Measurements from ENCODE around the gene GPR171.

The GPR171 gene

DNA sequence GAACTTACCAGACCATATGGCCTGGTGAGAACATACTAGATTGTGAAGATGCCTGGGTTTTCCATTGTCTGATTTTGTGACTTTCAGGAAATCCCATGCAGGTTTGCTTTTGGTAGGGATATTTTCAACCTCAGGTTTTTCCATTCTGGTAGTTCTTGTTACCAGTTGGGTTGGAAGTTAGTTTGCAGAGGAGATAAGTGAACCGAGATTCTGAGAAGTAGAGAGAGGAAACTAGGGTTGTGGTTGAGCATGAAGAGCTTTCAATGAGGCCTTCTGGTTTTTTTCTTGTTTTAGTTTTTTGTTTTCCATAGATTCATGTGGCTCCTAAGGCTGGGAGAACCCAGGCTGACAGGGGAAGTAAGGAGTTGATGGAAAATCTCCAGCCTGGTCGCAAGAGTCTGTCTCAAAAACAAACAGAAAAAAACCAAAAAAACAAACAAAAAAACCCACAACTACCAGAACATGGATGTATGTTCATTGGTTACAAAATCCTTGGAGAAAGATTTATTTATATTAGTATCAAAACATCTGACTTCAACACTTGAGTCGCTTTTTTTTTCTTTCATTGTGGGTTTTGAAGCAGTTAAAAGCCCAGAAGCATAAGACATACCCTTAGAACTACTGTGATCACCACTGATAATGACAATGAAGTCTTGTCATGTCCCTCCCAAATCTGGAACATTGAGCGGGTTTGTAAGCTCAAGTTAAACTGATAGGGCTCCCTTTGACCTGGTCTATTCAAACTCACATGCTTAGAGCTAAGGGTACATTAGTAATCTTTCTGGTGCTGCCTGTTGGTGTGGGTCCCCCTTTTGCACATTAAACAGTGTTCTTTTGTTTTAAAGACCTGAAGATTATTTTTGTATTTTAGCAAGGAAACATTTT, 3.2 kb downstream of the GPR171 start:
- Mint-ChIP-seq H3K9me3 (no peaks in the 10 kb centered on the region), H3K4me3 (peak overlapping the region; percentile 89), H3K36me3 (peaks cover 30% of the 10 kb centered on the region), H3K4me1 (peaks cover 51% of the 10 kb centered on the region), H3K27me3 (no peaks in the 10 kb centered on the region), H3K27ac (peak overlapping the region; percentile 100)

DNA sequence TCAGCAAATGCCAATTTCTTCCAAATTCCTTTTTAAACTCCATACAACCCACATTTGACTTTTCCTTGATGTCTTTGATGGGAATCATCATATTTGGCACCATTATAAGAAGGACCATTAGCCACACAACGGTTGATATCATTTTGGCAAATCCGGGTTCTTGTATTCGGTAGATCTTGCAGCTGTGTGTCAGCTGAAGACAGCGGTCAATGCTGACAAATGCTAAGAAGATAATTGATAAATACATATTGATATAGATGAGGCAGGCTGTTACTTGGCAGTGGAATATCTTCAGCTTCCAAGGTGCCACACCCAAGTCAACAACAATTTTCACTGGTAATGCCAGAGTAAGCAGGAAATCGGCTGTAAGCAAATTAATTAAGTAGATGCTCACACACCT, 4.2 kb downstream of the GPR171 start:
- Mint-ChIP-seq H3K36me3 (peaks cover 30% of the 10 kb centered on the region), H3K27ac (peak overlapping the region; percentile 100), H3K4me1 (peaks cover 42% of the 10 kb centered on the region)

GRCh38 chr3:151197981-151198767, 4.8 kb downstream of the GPR171 start:
- Mint-ChIP-seq H3K4me1 (peaks cover 40% of the 10 kb centered on the region), H3K27ac (no peak overlapping the region), H3K4me3 (peak overlapping the region; percentile 89), H3K36me3 (peaks cover 30% of the 10 kb centered on the region), H3K9me3 (no peaks in the 10 kb centered on the region), H3K27me3 (no peaks in the 10 kb centered on the region)

More for the DNA sequence above, 4.2 kb downstream of the GPR171 start:
- Mint-ChIP-seq H3K27me3 (no peaks in the 10 kb centered on the region), H3K9me3 (no peaks in the 10 kb centered on the region), H3K4me3 (peak overlapping the region; percentile 89)

DNA sequence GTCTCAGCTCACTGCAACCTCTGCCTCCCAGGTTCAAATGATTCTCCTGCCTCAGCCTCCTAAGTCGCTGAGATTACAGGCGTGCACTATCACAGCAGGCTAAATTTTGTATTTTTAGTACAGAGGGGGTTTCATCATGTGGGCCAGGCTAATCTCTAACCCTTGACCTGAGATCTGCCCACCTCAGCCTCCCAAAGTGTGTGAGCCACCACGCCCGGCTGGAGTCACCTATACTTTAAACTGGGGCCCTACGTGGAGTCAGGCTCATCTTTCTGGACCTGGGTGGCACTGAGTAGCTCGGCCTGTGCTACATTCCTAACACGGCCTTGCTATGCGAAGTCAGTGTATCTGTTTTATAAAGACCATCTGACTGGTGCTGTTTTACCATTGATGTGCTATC, 5.8 kb downstream of the GPR171 start:
- peaks cover 40% of the 10 kb centered on the region for H3K4me1 Mint-ChIP-seq

GRCh38 chr3:151196434-151196833, 6.6 kb downstream of the GPR171 start:
- Mint-ChIP-seq H3K36me3 (peaks cover 28% of the 10 kb centered on the region), H3K4me1 (peaks cover 39% of the 10 kb centered on the region), H3K9me3 (peaks cover under 1% of the 10 kb centered on the region), H3K4me3 (no peak overlapping the region), H3K27me3 (no peaks in the 10 kb centered on the region), H3K27ac (peak overlapping the region; percentile 41)

More for the DNA sequence above, 5.8 kb downstream of the GPR171 start:
- Mint-ChIP-seq H3K9me3 (no peaks in the 10 kb centered on the region), H3K36me3 (peaks cover 30% of the 10 kb centered on the region), H3K4me3 (no peak overlapping the region), H3K27ac (no peak overlapping the region), H3K27me3 (no peaks in the 10 kb centered on the region)

GRCh38 chr3:151195826-151196225, 7.2 kb downstream of the GPR171 start:
- Mint-ChIP-seq H3K9me3 (peaks cover 6% of the 10 kb centered on the region), H3K4me3 (no peak overlapping the region), H3K36me3 (peaks cover 28% of the 10 kb centered on the region), H3K27me3 (no peaks in the 10 kb centered on the region), H3K4me1 (peaks cover 39% of the 10 kb centered on the region), H3K27ac (peak overlapping the region; percentile 41)

DNA sequence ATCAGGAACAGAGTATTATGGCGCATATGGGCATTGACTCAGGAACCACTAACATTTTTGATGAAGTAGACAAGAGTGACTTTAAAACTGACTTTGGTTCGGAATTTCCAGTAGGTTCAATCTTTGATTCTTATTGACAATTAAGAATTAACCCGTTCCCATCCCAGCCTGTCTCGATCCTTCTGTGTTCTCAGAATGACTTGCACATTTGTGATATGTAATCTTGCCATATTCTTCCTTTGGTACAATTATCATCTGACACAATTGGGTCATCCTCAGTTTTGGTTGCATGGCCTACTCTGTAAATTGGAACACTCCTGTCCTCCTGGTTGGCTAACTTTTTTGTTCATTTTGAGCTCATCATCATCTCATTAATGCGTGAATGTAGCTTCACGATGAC, 10.5 kb downstream of the GPR171 start:
- Mint-ChIP-seq H3K36me3 (peaks cover 7% of the 10 kb centered on the region), H3K9me3 (peaks cover 6% of the 10 kb centered on the region), H3K27me3 (no peaks in the 10 kb centered on the region), H3K27ac (no peak overlapping the region), H3K4me1 (peaks cover 34% of the 10 kb centered on the region), H3K4me3 (no peak overlapping the region)

- H3K9me3 Mint-ChIP-seq: peaks cover 6% of the 10 kb centered on the region
- H3K4me1 Mint-ChIP-seq: peaks cover 39% of the 10 kb centered on the region
- peak overlapping the region; percentile 57 for H3K4me3 Mint-ChIP-seq
Observed at GRCh38 chr3:151191095-151191494, 11.9 kb downstream of the GPR171 start.

GRCh38 chr3:151183265-151183671, 19.7 kb downstream of the GPR171 start:
- no peaks in the 10 kb centered on the region for H3K9me3 Mint-ChIP-seq
- peak overlapping the region; percentile 64 for H3K4me3 Mint-ChIP-seq
- peaks cover 31% of the 10 kb centered on the region for H3K4me1 Mint-ChIP-seq
- H3K27ac Mint-ChIP-seq: peak overlapping the region; percentile 42
- no peaks in the 10 kb centered on the region for H3K27me3 Mint-ChIP-seq
- H3K36me3 Mint-ChIP-seq: no peaks in the 10 kb centered on the region

More at GRCh38 chr3:151191095-151191494, 11.9 kb downstream of the GPR171 start:
- Mint-ChIP-seq H3K27me3 (no peaks in the 10 kb centered on the region), H3K27ac (peak overlapping the region; percentile 91), H3K36me3 (peaks cover 5% of the 10 kb centered on the region)

DNA sequence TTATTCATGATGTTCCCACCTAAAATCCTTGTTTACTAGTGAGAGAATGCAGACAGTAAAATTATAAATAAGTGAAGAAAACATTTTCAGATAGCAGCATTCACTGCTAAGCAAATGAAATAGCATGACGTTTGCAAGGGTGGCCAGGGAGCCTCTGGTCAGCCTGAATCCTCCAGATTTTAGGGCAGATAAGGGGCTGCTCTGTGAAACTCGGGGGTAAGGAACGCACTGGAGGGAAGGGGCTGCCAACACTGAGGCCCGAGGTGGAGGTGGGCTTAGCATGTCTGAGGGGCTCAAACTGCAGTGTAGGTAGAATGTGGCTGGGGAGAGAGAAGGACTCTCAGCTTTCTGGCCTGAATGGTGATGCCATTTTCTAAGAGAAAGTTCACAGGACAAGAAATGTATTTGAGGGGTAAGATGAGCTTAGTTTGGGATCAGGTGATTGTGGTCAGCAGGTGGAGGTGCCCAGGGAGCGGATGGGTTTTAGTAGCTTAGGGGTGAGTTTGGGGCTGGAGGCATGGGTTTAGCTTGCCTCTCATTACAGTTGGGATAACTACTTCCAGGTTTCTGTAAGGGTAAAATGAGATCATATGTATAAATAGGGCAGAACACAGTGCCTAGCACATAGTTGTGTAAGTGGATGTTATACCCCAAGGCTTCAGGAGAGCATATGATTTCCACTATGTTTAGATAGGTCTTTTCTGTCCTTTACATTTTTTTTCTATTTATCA, 20.5 kb downstream of the GPR171 start:
- H3K27me3 Mint-ChIP-seq: no peaks in the 10 kb centered on the region
- no peak overlapping the region for H3K27ac Mint-ChIP-seq
- no peaks in the 10 kb centered on the region for H3K36me3 Mint-ChIP-seq
- peaks cover 31% of the 10 kb centered on the region for H3K4me1 Mint-ChIP-seq
- H3K9me3 Mint-ChIP-seq: no peaks in the 10 kb centered on the region
- no peak overlapping the region for H3K4me3 Mint-ChIP-seq

DNA sequence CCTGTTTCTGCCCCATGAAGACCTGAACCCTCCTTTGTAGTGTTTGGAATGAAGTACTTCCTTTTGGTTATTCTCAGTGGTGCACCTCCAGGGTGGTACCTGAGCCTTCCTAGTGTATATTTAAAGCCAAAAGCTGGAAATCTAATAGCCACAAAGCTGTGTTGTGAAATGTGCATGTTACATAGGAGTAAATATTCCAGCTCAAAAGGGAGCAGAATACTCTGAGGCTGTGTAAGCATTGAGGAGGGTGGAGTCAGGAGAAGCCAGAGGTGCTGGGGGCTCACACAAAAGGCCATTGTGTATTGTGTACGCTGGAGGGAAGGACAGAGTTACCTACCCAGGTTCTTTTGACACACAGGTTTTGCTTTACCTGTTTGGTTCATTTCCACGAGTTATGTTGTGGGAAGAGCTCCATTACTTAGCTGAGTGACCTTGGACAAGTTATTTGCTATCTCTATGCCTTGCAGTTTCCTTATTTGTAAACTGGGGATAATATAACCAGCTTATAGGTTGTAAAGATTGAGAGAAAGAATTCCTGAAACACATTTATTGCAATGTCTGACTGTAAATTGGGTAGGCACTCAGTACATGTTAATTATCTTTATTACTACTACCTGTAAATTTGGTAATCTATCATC, 24.7 kb downstream of the GPR171 start:
- Mint-ChIP-seq H3K4me3 (no peak overlapping the region), H3K27me3 (no peaks in the 10 kb centered on the region), H3K36me3 (no peaks in the 10 kb centered on the region), H3K9me3 (no peaks in the 10 kb centered on the region), H3K4me1 (peaks cover 19% of the 10 kb centered on the region), H3K27ac (no peak overlapping the region)

- no peaks in the 10 kb centered on the region for H3K9me3 Mint-ChIP-seq
- no peak overlapping the region for H3K4me3 Mint-ChIP-seq
Observed at GRCh38 chr3:151175952-151176351, 27.1 kb downstream of the GPR171 start.

DNA sequence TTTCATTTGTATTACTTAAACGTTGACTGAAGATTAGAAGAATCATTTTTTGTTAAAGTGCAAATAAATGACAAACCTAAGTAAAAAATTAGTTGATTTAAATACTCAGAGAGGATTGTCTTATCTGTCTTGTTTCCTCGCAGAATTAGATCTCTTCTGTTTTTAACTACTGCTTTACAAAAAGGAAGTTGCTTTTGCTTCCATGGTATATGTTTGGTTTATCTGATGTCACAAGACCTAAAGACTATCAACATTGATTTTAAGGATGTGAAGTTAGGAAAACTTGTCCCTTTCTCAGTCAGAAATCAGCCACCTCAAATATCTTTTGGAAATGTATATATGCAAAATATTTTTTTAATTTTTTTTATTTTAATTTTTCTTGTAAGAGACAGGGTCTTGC, 28.7 kb downstream of the GPR171 start:
- no peaks in the 10 kb centered on the region for H3K9me3 Mint-ChIP-seq
- H3K27me3 Mint-ChIP-seq: no peaks in the 10 kb centered on the region
- H3K4me1 Mint-ChIP-seq: peaks cover 42% of the 10 kb centered on the region
- no peak overlapping the region for H3K27ac Mint-ChIP-seq
- no peaks in the 10 kb centered on the region for H3K36me3 Mint-ChIP-seq
- H3K4me3 Mint-ChIP-seq: no peak overlapping the region

More at GRCh38 chr3:151175952-151176351, 27.1 kb downstream of the GPR171 start:
- H3K4me1 Mint-ChIP-seq: peaks cover 29% of the 10 kb centered on the region
- no peaks in the 10 kb centered on the region for H3K36me3 Mint-ChIP-seq
- no peak overlapping the region for H3K27ac Mint-ChIP-seq
- no peaks in the 10 kb centered on the region for H3K27me3 Mint-ChIP-seq

DNA sequence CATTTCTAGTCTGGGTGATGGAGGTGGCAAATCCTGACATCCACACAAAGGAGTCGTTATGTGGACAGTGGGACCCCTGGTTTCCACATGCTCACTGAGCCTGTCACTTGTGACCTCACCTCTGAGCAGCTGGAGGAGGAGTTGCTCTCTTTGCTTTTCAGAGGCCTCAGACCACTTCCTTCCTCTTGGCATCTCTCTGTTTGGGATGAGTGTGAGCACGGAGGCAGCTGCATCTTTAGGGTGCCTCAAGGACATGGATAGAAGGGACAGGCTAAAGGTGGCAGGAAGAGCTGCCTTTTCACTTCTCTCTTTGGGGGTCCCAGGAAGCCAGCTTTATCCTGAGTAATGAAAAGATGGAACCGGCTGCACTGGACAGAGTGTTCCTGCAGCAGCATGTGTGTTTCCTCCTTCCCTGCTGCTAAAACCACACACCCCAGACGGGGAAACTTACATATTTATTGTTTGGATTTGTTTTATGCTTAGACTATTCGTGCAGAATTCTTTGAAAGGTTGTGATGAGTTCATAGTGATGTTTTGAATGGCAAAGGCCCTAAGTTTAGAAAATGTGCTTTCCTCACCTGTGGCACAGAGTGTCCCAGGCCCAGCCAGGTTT, 31.8 kb downstream of the GPR171 start:
- no peaks in the 10 kb centered on the region for H3K27me3 Mint-ChIP-seq
- no peaks in the 10 kb centered on the region for H3K36me3 Mint-ChIP-seq
- H3K9me3 Mint-ChIP-seq: no peaks in the 10 kb centered on the region
- H3K4me3 Mint-ChIP-seq: peak overlapping the region; percentile 33
- H3K27ac Mint-ChIP-seq: peak overlapping the region; percentile 84
- H3K4me1 Mint-ChIP-seq: peaks cover 48% of the 10 kb centered on the region

Measured in activated naive CD4-positive, alpha-beta T cell treated with anti-CD3 and anti-CD28 coated beads, Interleukin-2, amount 50 U/mL, for 24 hours (primary cell).